ENCODE measurements around the gene ADRA2A. TPM values are rescaled to one million over a fixed set of nuclear protein-coding genes. Genes with fewer than 3 reads are reported as not detected.

Gene ADRA2A
- total RNA-seq, 1 donor from 2014 or later, result 19.3 TPM

DNA sequence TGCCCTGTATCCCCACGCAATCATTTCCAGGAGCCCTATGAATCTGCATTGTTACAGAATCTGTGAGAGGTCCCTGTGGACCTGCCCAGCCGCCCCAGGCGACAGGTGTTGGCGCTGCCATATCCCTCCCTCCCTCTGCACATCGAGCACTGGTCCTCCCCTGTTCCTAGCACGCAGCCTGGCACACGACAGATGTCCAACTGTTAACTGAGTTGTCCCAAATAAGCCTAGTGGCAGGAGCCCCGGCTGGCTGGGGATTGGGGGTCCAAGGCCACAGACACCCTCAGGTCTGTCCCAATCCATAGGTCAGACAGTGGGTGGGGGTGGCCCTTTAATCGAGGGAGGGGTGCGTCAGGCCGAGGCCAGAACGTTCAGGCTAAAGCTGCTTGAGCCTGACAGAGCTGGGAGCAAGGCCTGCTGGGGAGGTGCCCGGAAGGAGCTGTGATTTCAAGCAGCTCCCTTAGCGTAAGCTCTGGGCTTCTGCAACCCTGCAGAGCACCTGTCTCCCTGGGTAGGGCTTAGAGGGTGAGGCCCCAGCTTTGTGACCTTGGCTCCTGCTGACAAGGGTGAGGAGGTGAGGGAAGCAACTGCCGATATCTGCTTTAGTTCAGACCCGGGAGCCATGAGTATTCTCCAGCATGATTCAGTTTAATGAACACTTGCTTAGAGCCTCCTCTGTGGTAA, 40.1 kb downstream of the ADRA2A start:
- Mint-ChIP-seq H3K9me3 (no peaks in the 10 kb centered on the region), H3K27me3 (peaks cover 11% of the 10 kb centered on the region), H3K27ac (no peak overlapping the region), H3K36me3 (no peaks in the 10 kb centered on the region), H3K4me1 (ENCODE audit: unreplicated experiment) (no peaks in the 10 kb centered on the region), H3K4me3 (no peak overlapping the region)
- DNase-seq (ENCODE audit: extremely low spot score, unreplicated experiment), result peak; percentile 63
- TF ChIP-seq CTCF (conservative IDR thresholded peaks at IDR 0.05), result no peak

DNA sequence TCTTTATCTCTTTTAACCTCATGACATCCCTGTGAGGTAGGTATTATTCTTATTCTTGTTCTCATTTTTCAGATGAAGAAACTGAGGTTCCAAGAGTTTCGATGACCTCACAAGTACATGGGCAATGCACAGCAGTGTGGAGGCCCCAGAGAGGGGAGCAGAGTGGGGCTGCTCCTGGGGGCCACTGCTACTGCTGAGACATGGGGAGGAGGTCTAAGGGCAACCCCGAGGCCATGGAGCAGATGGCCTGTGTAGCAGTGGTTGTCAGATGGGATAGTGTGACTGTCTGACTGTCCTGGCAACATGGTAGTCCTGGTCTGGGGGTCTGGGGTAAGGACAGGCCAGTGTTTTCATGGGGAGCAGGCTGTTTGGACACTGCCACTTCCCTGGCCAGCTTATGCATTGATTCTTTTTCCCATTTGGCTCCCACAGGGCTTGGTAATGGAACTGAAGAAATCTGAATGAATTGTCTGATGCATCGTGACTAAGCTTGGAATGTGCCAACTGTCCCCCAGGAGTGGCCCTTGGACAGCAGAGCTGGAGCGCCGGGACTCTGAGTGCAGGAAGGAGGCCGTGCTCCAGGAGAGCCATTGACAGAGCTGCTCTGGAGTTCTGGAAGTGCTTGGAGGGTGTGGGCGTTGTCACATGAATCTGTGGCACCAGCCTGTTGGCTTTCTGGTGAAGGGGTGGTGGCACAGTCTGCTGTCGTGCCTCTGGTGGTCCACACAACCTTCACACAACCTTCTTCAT, 40.9 kb downstream of the ADRA2A start:
- H3K4me1 Mint-ChIP-seq (ENCODE audit: unreplicated experiment), result no peaks in the 10 kb centered on the region
- no peak for TF ChIP-seq CTCF (conservative IDR thresholded peaks at IDR 0.05)
- H3K36me3 Mint-ChIP-seq, result no peaks in the 10 kb centered on the region
- H3K9me3 Mint-ChIP-seq, result no peaks in the 10 kb centered on the region
- H3K4me3 Mint-ChIP-seq, result no peak overlapping the region
- H3K27me3 Mint-ChIP-seq, result peaks cover 12% of the 10 kb centered on the region
- no peak overlapping the region for H3K27ac Mint-ChIP-seq
- peak; percentile 59 for DNase-seq (ENCODE audit: extremely low spot score, unreplicated experiment)

DNA sequence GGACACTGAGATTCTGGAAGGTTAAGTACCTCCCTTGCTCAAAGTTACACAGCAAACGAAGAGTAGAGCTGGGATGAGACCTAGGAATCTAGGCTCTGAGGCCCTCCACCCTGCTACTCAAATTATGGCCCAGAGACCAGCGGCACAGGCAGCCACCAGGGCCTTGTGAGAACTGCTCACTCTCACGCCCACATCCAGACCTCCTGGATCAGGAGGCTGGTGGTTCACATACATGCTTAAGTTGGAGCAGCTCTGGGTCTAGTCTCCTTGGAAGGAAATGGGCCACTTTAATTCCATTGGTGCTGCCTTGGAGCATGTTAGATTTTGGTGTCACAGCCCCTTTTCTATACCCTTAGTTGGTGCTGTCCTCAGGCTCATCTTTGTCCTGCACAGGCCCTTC, 41.9 kb downstream of the ADRA2A start:
- no peak for TF ChIP-seq CTCF (conservative IDR thresholded peaks at IDR 0.05)
- H3K36me3 Mint-ChIP-seq, result no peaks in the 10 kb centered on the region
- H3K4me3 Mint-ChIP-seq, result no peak overlapping the region
- H3K9me3 Mint-ChIP-seq, result no peaks in the 10 kb centered on the region
- no peak for DNase-seq (ENCODE audit: extremely low spot score, unreplicated experiment)
- no peaks in the 10 kb centered on the region for H3K4me1 Mint-ChIP-seq (ENCODE audit: unreplicated experiment)
- no peak overlapping the region for H3K27ac Mint-ChIP-seq
- peaks cover 17% of the 10 kb centered on the region for H3K27me3 Mint-ChIP-seq

DNA sequence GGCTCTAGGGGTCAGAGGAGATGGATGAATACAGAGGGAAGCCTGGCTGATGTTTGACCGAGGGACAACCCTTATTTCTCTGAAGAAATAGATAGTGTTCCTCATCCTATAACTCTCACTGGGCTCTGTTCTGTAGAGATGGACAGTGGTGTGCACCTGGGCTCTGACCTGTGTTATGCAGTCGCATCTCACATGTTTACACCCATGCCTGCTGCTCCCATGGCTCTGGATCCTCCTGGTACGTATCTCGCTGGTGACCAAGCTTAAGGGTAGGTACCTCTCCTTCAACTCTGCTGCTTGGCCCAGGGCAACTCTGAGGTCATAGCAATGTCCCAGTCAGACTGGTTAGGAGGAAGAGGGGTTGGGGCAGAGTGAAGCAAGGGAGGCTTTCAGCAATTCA, 42.8 kb downstream of the ADRA2A start:
- H3K36me3 Mint-ChIP-seq, result no peaks in the 10 kb centered on the region
- H3K4me1 Mint-ChIP-seq (ENCODE audit: unreplicated experiment), result no peaks in the 10 kb centered on the region
- H3K9me3 Mint-ChIP-seq, result no peaks in the 10 kb centered on the region
- no peak for DNase-seq (ENCODE audit: extremely low spot score, unreplicated experiment)
- no peak overlapping the region for H3K4me3 Mint-ChIP-seq
- no peak for TF ChIP-seq CTCF (conservative IDR thresholded peaks at IDR 0.05)
- peaks cover 20% of the 10 kb centered on the region for H3K27me3 Mint-ChIP-seq
- no peak overlapping the region for H3K27ac Mint-ChIP-seq

- no peak for DNase-seq (ENCODE audit: extremely low spot score, unreplicated experiment)
- Mint-ChIP-seq H3K4me3 (no peak overlapping the region), H3K27ac (no peak overlapping the region), H3K4me1 (ENCODE audit: unreplicated experiment) (no peaks in the 10 kb centered on the region), H3K9me3 (peaks cover 4% of the 10 kb centered on the region), H3K27me3 (peaks cover 29% of the 10 kb centered on the region), H3K36me3 (no peaks in the 10 kb centered on the region)
- TF ChIP-seq CTCF (conservative IDR thresholded peaks at IDR 0.05), result no peak
Observed at GRCh38 chr10:111122127-111122526, 45.3 kb downstream of the ADRA2A start.
